ENCODE results near the gene PREP.
"Not testable (repeated sequence)": the region's sequence is repeated elsewhere in the genome, so short reads cannot be mapped to it uniquely, and the experiment has no call there.

PREP gene

GRCh38 chr6:105344881-105345370 is 58.0 kb downstream of the PREP start:
- Histone ChIP-seq H3K4me3 (ENCODE audit: low read length, poor library complexity, severe bottlenecking) (no peak overlapping the region), H3K9ac (ENCODE audit: low read depth, low read length, poor library complexity, severe bottlenecking) (no peak overlapping the region), H3K9me2 (replicated peaks; ENCODE audit: low read depth, low read length) (no peaks in the 10 kb centered on the region), H3K36me3 (ENCODE audit: insufficient read depth, low read length) (peaks cover 12% of the 10 kb centered on the region; the same call in 1 of the 2 replicates), H3K4me1 (ENCODE audit: insufficient read depth, low read length, poor library complexity, severe bottlenecking) (no peaks in the 10 kb centered on the region), H3K79me2 (ENCODE audit: insufficient read depth, low read length) (no peaks in the 10 kb centered on the region), H3F3A (ENCODE audit: low read depth) (no peaks in the 10 kb centered on the region), H3K9me3 (ENCODE audit: insufficient read depth, low read depth, low read length) (no peaks in the 10 kb centered on the region), H3K27me3 (ENCODE audit: insufficient read depth, low read length, poor library complexity, severe bottlenecking) (no peaks in the 10 kb centered on the region), H3K4me2 (ENCODE audit: low read depth, low read length, poor library complexity, severe bottlenecking) (no peak overlapping the region), H4K20me1 (ENCODE audit: insufficient read depth, low read length, poor library complexity, severe bottlenecking) (no peaks in the 10 kb centered on the region), H2AFZ (ENCODE audit: low read length) (no peak overlapping the region)
- TF ChIP-seq EZH2phosphoT487 (IDR thresholded peaks at IDR 0.05; ENCODE audit: borderline replicate concordance) (no peak), CTCF (conservative IDR thresholded peaks at IDR 0.05; ENCODE audit: low read length) (no peak)

GRCh38 chr6:105338350-105338983 is 64.4 kb downstream of the PREP start:
- H2AFZ ChIP-seq (ENCODE audit: low read length); H4K20me1 ChIP-seq (ENCODE audit: insufficient read depth, low read length, poor library complexity, severe bottlenecking); H3K4me2 ChIP-seq (ENCODE audit: low read depth, low read length, poor library complexity, severe bottlenecking); H3K9me2 ChIP-seq (replicated peaks; ENCODE audit: low read depth, low read length); H3K27me3 ChIP-seq (ENCODE audit: insufficient read depth, low read length, poor library complexity, severe bottlenecking); H3K9ac ChIP-seq (ENCODE audit: low read depth, low read length, poor library complexity, severe bottlenecking); H3K4me1 ChIP-seq (ENCODE audit: insufficient read depth, low read length, poor library complexity, severe bottlenecking); H3K4me3 ChIP-seq (ENCODE audit: low read length, poor library complexity, severe bottlenecking); H3F3A ChIP-seq (ENCODE audit: low read depth); H3K79me2 ChIP-seq (ENCODE audit: insufficient read depth, low read length); H3K9me3 ChIP-seq (ENCODE audit: insufficient read depth, low read depth, low read length): not testable (repeated sequence)
- peaks cover 24% of the 10 kb centered on the region; the same call in 1 of the 2 replicates for H3K36me3 ChIP-seq (ENCODE audit: insufficient read depth, low read length)

GRCh38 chr6:105336986-105337385 is 65.9 kb downstream of the PREP start:
- Histone ChIP-seq H3K9me2 (replicated peaks; ENCODE audit: low read depth, low read length) (no peaks in the 10 kb centered on the region), H3K9me3 (ENCODE audit: insufficient read depth, low read depth, low read length) (no peaks in the 10 kb centered on the region), H3K36me3 (ENCODE audit: insufficient read depth, low read length) (peaks cover 39% of the 10 kb centered on the region), H3K27me3 (ENCODE audit: insufficient read depth, low read length, poor library complexity, severe bottlenecking) (no peaks in the 10 kb centered on the region), H3K4me2 (ENCODE audit: low read depth, low read length, poor library complexity, severe bottlenecking) (no peak overlapping the region), H3K9ac (ENCODE audit: low read depth, low read length, poor library complexity, severe bottlenecking) (no peak overlapping the region), H3K79me2 (ENCODE audit: insufficient read depth, low read length) (no peaks in the 10 kb centered on the region), H3K4me1 (ENCODE audit: insufficient read depth, low read length, poor library complexity, severe bottlenecking) (no peaks in the 10 kb centered on the region), H3K4me3 (ENCODE audit: low read length, poor library complexity, severe bottlenecking) (no peak overlapping the region), H2AFZ (ENCODE audit: low read length) (no peak overlapping the region), H4K20me1 (ENCODE audit: insufficient read depth, low read length, poor library complexity, severe bottlenecking) (no peaks in the 10 kb centered on the region), H3F3A (ENCODE audit: low read depth) (no peaks in the 10 kb centered on the region)
- TF ChIP-seq CTCF (conservative IDR thresholded peaks at IDR 0.05; ENCODE audit: low read length) (no peak), EZH2phosphoT487 (IDR thresholded peaks at IDR 0.05; ENCODE audit: borderline replicate concordance) (no peak)

- no peak overlapping the region for H3K4me2 ChIP-seq (ENCODE audit: low read depth, low read length, poor library complexity, severe bottlenecking)
- no peak overlapping the region for H3K4me3 ChIP-seq (ENCODE audit: low read length, poor library complexity, severe bottlenecking)
- H2AFZ ChIP-seq (ENCODE audit: low read length) = no peak overlapping the region
- H3K9me2 ChIP-seq (replicated peaks; ENCODE audit: low read depth, low read length) = no peaks in the 10 kb centered on the region
- H4K20me1 ChIP-seq (ENCODE audit: insufficient read depth, low read length, poor library complexity, severe bottlenecking) = no peaks in the 10 kb centered on the region
- H3K4me1 ChIP-seq (ENCODE audit: insufficient read depth, low read length, poor library complexity, severe bottlenecking) = no peaks in the 10 kb centered on the region
- no peaks in the 10 kb centered on the region for H3K27me3 ChIP-seq (ENCODE audit: insufficient read depth, low read length, poor library complexity, severe bottlenecking)
- H3K79me2 ChIP-seq (ENCODE audit: insufficient read depth, low read length) = no peaks in the 10 kb centered on the region
- H3F3A ChIP-seq (ENCODE audit: low read depth) = no peaks in the 10 kb centered on the region
- peaks cover 72% of the 10 kb centered on the region for H3K36me3 ChIP-seq (ENCODE audit: insufficient read depth, low read length)
- H3K9ac ChIP-seq (ENCODE audit: low read depth, low read length, poor library complexity, severe bottlenecking) = no peak overlapping the region
- no peaks in the 10 kb centered on the region for H3K9me3 ChIP-seq (ENCODE audit: insufficient read depth, low read depth, low read length)
- TF ChIP-seq EZH2phosphoT487 (IDR thresholded peaks at IDR 0.05; ENCODE audit: borderline replicate concordance) = no peak
These were observed 70.3 kb downstream of the PREP start for GRCh38 chr6:105332576-105332975.
